ENCODE measurements around the gene RFC4. TPM values are rescaled to one million over a fixed set of nuclear protein-coding genes. Genes with fewer than 3 reads are reported as not detected.

Gene RFC4
- total and polyA plus RNA-seq, 9 of the 15 experiments (the other 6 are each of a cell fraction or from before 2014, with no cell fraction given): 105 to 227 (median 180) TPM

DNA sequence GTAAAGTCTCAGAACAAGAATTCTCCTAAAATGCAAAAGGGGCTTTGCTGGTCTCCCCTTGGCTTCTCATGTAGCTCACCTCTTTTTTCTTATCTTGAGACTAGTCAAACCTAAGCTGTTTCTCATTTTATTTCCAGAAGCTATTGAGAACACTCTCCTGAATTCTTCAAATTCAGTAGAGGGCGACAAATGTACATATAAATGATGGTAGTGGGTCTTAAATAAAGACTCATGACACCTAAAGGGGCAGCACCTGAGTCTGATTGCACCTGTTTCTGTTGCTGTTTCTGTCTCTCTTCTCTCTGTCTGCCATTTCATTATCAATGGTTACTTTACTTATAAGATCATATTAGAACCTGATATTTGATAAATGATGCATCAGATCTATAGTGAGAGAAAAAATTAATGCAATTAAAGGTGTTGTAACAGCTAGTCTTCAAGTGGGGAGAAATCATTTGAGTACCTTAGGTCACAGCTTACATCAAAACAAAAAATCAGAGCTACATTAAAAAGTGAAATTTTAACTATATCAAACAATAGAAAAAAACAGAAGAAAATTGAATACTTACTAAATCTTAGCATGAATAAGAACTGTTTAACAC lies 43.2 kb upstream of the RFC4 start (continued):
- TF ChIP-seq FOXO4 (CRISPR knock-in tag; IDR thresholded peaks at IDR 0.05): no peak
- TF ChIP-seq, protein P1, sequence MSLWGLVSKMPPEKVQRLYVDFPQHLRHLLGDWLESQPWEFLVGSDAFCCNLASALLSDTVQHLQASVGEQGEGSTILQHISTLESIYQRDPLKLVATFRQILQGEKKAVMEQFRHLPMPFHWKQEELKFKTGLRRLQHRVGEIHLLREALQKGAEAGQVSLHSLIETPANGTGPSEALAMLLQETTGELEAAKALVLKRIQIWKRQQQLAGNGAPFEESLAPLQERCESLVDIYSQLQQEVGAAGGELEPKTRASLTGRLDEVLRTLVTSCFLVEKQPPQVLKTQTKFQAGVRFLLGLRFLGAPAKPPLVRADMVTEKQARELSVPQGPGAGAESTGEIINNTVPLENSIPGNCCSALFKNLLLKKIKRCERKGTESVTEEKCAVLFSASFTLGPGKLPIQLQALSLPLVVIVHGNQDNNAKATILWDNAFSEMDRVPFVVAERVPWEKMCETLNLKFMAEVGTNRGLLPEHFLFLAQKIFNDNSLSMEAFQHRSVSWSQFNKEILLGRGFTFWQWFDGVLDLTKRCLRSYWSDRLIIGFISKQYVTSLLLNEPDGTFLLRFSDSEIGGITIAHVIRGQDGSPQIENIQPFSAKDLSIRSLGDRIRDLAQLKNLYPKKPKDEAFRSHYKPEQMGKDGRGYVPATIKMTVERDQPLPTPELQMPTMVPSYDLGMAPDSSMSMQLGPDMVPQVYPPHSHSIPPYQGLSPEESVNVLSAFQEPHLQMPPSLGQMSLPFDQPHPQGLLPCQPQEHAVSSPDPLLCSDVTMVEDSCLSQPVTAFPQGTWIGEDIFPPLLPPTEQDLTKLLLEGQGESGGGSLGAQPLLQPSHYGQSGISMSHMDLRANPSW (CRISPR knock-in tag; IDR thresholded peaks at IDR 0.05): no peak
- TF ChIP-seq ZNF121 (CRISPR knock-in tag; conservative IDR thresholded peaks at IDR 0.05): no peak
- no peak for TF ChIP-seq ZNF77 (CRISPR knock-in tag; IDR thresholded peaks at IDR 0.05)
- TF ChIP-seq POLR2B (IDR thresholded peaks at IDR 0.05; ENCODE audit: low read depth, partially characterized antibody): no peak
- TF ChIP-seq ERF (CRISPR knock-in tag; IDR thresholded peaks at IDR 0.05): no peak
- TF ChIP-seq FOXP1 (CRISPR knock-in tag; IDR thresholded peaks at IDR 0.05): no peak
- TF ChIP-seq, protein P2, sequence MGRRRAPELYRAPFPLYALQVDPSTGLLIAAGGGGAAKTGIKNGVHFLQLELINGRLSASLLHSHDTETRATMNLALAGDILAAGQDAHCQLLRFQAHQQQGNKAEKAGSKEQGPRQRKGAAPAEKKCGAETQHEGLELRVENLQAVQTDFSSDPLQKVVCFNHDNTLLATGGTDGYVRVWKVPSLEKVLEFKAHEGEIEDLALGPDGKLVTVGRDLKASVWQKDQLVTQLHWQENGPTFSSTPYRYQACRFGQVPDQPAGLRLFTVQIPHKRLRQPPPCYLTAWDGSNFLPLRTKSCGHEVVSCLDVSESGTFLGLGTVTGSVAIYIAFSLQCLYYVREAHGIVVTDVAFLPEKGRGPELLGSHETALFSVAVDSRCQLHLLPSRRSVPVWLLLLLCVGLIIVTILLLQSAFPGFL (CRISPR knock-in tag; IDR thresholded peaks at IDR 0.05): no peak
- TF ChIP-seq DMBX1 (CRISPR knock-in tag; IDR thresholded peaks at IDR 0.05; ENCODE audit: borderline replicate concordance): no peak
- TF ChIP-seq RBM39 (optimal IDR thresholded peaks at IDR 0.05; ENCODE audit: low read depth, low read length): no peak
- TF ChIP-seq ZSCAN29 (IDR thresholded peaks at IDR 0.05): no peak
- TF ChIP-seq KAT2B (IDR thresholded peaks at IDR 0.05; ENCODE audit: low read depth, low read length): no peak
- TF ChIP-seq, protein P3, sequence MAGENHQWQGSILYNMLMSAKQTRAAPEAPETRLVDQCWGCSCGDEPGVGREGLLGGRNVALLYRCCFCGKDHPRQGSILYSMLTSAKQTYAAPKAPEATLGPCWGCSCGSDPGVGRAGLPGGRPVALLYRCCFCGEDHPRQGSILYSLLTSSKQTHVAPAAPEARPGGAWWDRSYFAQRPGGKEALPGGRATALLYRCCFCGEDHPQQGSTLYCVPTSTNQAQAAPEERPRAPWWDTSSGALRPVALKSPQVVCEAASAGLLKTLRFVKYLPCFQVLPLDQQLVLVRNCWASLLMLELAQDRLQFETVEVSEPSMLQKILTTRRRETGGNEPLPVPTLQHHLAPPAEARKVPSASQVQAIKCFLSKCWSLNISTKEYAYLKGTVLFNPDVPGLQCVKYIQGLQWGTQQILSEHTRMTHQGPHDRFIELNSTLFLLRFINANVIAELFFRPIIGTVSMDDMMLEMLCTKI (IDR thresholded peaks at IDR 0.05; ENCODE audit: partially characterized antibody): no peak
- TF ChIP-seq SFPQ (IDR thresholded peaks at IDR 0.05; ENCODE audit: low read depth, low read length): no peak

All from K562 (cell line).